Activated B cell treated with CpG ODN at 0.5 μM for 24 hours (primary cell): ENCODE results near the gene TTC39B. TPM values are rescaled to one million over a fixed set of nuclear protein-coding genes. Genes with fewer than 3 reads are reported as not detected.

Experiments
- ATAC-seq: fragments of 200-7000 bp; cut with Tn5 transposase; one replicate; pipeline ENCODE4 v1.10.0; 2021; ENCODE audit warnings: low read depth, mild to moderate bottlenecking, moderate library complexity
- CTCF ChIA-PET: fragments of 350-600 bp; sonication (Branson Sonifier 250); formaldehyde crosslinking; loops from one replicate; lab custom pipeline; 2021; ENCODE audit warnings: antibody characterized with exemption; lab: Charles Lee
- POLR2A ChIA-PET: fragments of 350-600 bp; sonication (Branson Sonifier 250); formaldehyde crosslinking; loops from one replicate; lab custom pipeline; 2021; ENCODE audit warnings: antibody characterized with exemption; lab: Charles Lee
- DNase-seq: peaks from one replicate; pipeline ENCODE4 v3.0.0; 2022
- H3K27ac Mint-ChIP-seq: one replicate; pipeline ENCODE4 v1.8.0; 2020; ENCODE audit warnings: mixed read lengths
- H3K27me3 Mint-ChIP-seq: one replicate; pipeline ENCODE4 v1.8.0; 2021; ENCODE audit warnings: mixed read lengths
- H3K36me3 Mint-ChIP-seq: one replicate; pipeline ENCODE4 v1.8.0; 2021; ENCODE audit warnings: low read depth, mixed read lengths
- H3K4me1 Mint-ChIP-seq: one replicate; pipeline ENCODE4 v1.8.0; 2021; ENCODE audit warnings: mixed read lengths
- H3K4me3 Mint-ChIP-seq: one replicate; pipeline ENCODE4 v1.8.0; 2020; ENCODE audit warnings: mild to moderate bottlenecking, mixed read lengths
- H3K9me3 Mint-ChIP-seq: one replicate; pipeline ENCODE4 v1.8.0; 2020; ENCODE audit warnings: mixed read lengths
- CTCF ChIP-seq: fragments of 200-600 bp; IDR thresholded peaks from one replicate; pipeline ENCODE4 v1.8.0; 2022; ENCODE audit warnings: antibody characterized with exemption, mild to moderate bottlenecking
- intact Hi-C: fragments of 100-400 bp; cut with micrococcal nuclease; formaldehyde crosslinking; loops from one replicate; pipeline ENCODE4 v1.15.1; 2024
- total RNA-seq: library from RNA; stranded (reverse); gene quantifications from 2 replicates; pipeline ENCODE4 v1.2.3, GENCODE V29; 2022

TTC39B gene
- total RNA-seq, 1 donor from 2014 or later: 6.6 TPM

- DNase-seq (no peak), ATAC-seq (no peak)
- no peak for TF ChIP-seq CTCF
- ChIA-PET CTCF (interaction anchor here (1.5 kb wide), 1 partner anchor 20 kb away, joined by 5 read pairs; no protein-coding TSS in a partner anchor), POLR2A (no interaction called here)
- no peaks in the 10 kb centered on the region for H3K4me1 Mint-ChIP-seq
- peaks cover 17% of the 10 kb centered on the region for H3K27me3 Mint-ChIP-seq
- no peak overlapping the region for H3K4me3 Mint-ChIP-seq
- no peaks in the 10 kb centered on the region for H3K36me3 Mint-ChIP-seq
- intact Hi-C loops: no loop called here
- no peaks in the 10 kb centered on the region for H3K9me3 Mint-ChIP-seq
- no peak overlapping the region for H3K27ac Mint-ChIP-seq
These were observed 151.7 kb downstream of the TTC39B start for GRCh38 chr9:15155323-15155722.

GRCh38 chr9:15154677-15155076, 152.3 kb downstream of the TTC39B start:
- Mint-ChIP-seq H3K27me3 (peaks cover 17% of the 10 kb centered on the region), H3K9me3 (no peaks in the 10 kb centered on the region), H3K4me1 (no peaks in the 10 kb centered on the region), H3K4me3 (no peak overlapping the region), H3K27ac (no peak overlapping the region), H3K36me3 (no peaks in the 10 kb centered on the region)
- intact Hi-C loops: no loop called here
- no peak for TF ChIP-seq CTCF
- DNase-seq (no peak), ATAC-seq (no peak)
- ChIA-PET CTCF (interaction anchor here (1.5 kb wide), 1 partner anchor 20 kb away, joined by 5 read pairs; no protein-coding TSS in a partner anchor), POLR2A (no interaction called here)

GRCh38 chr9:15153961-15154360, 153.1 kb downstream of the TTC39B start:
- H3K27me3 Mint-ChIP-seq: peaks cover 17% of the 10 kb centered on the region
- no peak overlapping the region for H3K4me3 Mint-ChIP-seq
- no peaks in the 10 kb centered on the region for H3K9me3 Mint-ChIP-seq
- H3K36me3 Mint-ChIP-seq: no peaks in the 10 kb centered on the region
- no peak for TF ChIP-seq CTCF
- intact Hi-C loops: no loop called here
- DNase-seq (no peak), ATAC-seq (no peak)
- H3K4me1 Mint-ChIP-seq: no peaks in the 10 kb centered on the region
- ChIA-PET CTCF (interaction anchor here (1.5 kb wide), 1 partner anchor 19 kb away, joined by 5 read pairs; no protein-coding TSS in a partner anchor), POLR2A (no interaction called here)
- no peak overlapping the region for H3K27ac Mint-ChIP-seq

- POLR2A ChIA-PET: no interaction called here
- Mint-ChIP-seq H3K4me1 (no peaks in the 10 kb centered on the region), H3K36me3 (no peaks in the 10 kb centered on the region), H3K27me3 (peaks cover 14% of the 10 kb centered on the region), H3K27ac (no peak overlapping the region), H3K9me3 (no peaks in the 10 kb centered on the region), H3K4me3 (no peak overlapping the region)
- CTCF ChIA-PET: no interaction called here
- no peak for ATAC-seq
- no peak for TF ChIP-seq CTCF
- DNase-seq: no peak
- intact Hi-C loops: no loop called here
These were observed 156.1 kb downstream of the TTC39B start for GRCh38 chr9:15150939-15151338.

DNA sequence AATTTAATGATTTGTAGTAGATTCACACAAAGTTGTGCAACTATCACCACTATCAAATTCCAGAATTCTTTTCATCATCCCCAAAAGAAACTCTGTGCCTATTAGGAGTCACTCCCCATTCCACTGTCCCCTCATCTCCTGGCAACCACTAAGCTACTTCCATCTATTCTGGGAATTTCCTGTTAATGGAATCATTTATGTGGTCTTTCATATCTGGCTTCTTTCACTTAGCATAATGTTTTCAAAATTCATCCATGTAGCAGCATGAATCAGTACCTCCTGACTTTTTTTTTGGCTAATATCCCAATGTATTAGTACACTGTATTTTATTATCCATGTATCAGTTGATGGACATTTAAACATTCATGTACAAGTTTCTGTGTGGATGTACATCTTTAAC, 157.6 kb downstream of the TTC39B start:
- Mint-ChIP-seq H3K27me3 (peaks cover 11% of the 10 kb centered on the region), H3K9me3 (no peaks in the 10 kb centered on the region), H3K4me1 (no peaks in the 10 kb centered on the region), H3K36me3 (no peaks in the 10 kb centered on the region), H3K4me3 (no peak overlapping the region), H3K27ac (no peak overlapping the region)
- ATAC-seq: no peak
- intact Hi-C loops: no loop called here
- POLR2A ChIA-PET: no interaction called here
- no peak for DNase-seq
- no peak for TF ChIP-seq CTCF
- CTCF ChIA-PET: no interaction called here
